Nephron (organoid): ENCODE results near the gene KIAA0825.
"Not testable (repeated sequence)": the region's sequence is repeated elsewhere in the genome, so short reads cannot be mapped to it uniquely, and the experiment has no call there.

ENCODE experiments used
- H3K27ac Mint-ChIP-seq, 3 experiments: 2 replicates each; pipeline ENCODE4 v1.8.0; 2020; ENCODE audit warnings: mixed read lengths in 3 of 3, mild to moderate bottlenecking in 2 of 3, moderate library complexity in 1 of 3
- H3K27me3 Mint-ChIP-seq: 2 replicates; pipeline ENCODE4 v1.8.0; 2021; ENCODE audit warnings: low read depth, mild to moderate bottlenecking, moderate library complexity, mixed read lengths
- H3K36me3 Mint-ChIP-seq: 2 replicates; pipeline ENCODE4 v1.8.0; 2020; ENCODE audit warnings: low read depth, mixed read lengths
- H3K4me1 Mint-ChIP-seq: 2 replicates; pipeline ENCODE4 v1.8.0; 2020; ENCODE audit warnings: mixed read lengths
- H3K4me3 Mint-ChIP-seq, 3 experiments: 2 replicates each; pipeline ENCODE4 v1.8.0; 2020; ENCODE audit warnings: mild to moderate bottlenecking in 3 of 3, mixed read lengths in 3 of 3, moderate library complexity in 2 of 3
- H3K9me3 Mint-ChIP-seq: 2 replicates; pipeline ENCODE4 v1.8.0; 2020; ENCODE audit warnings: mixed read lengths
- TF ChIP-seq, protein P1 (sequence below), 3 experiments: fragments of 200-600 bp; sonication (generic); IDR thresholded peaks; one replicate each; pipeline ENCODE4 v1.5.0; 2021; ENCODE audit warnings: antibody characterized with exemption in 3 of 3; ENCODE audit not compliant: unreplicated experiment in 3 of 3

The KIAA0825 gene

DNA sequence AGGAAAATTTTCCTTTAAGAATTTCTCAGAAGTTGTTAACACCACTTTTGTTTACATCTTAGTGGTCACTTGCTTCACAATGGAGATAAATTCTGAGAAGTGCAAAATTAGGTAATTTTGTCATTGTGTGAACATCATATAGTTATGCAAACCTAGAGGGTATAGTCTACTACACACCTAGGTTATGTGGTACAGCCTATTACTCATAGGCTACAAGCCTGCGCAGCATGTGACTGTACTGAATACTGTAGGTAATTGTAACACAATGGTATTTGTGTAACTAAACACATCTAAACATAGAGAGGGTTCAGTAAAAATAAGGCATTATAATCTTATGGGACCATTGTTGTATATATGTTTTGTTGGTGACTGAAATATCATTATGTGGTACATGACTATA is 488.3 kb downstream of the KIAA0825 start:
- H3K4me1 Mint-ChIP-seq = no peaks in the 10 kb centered on the region
- no peak overlapping the region for H3K4me3 Mint-ChIP-seq
- H3K36me3 Mint-ChIP-seq = no peaks in the 10 kb centered on the region
- TF ChIP-seq, protein P1, sequence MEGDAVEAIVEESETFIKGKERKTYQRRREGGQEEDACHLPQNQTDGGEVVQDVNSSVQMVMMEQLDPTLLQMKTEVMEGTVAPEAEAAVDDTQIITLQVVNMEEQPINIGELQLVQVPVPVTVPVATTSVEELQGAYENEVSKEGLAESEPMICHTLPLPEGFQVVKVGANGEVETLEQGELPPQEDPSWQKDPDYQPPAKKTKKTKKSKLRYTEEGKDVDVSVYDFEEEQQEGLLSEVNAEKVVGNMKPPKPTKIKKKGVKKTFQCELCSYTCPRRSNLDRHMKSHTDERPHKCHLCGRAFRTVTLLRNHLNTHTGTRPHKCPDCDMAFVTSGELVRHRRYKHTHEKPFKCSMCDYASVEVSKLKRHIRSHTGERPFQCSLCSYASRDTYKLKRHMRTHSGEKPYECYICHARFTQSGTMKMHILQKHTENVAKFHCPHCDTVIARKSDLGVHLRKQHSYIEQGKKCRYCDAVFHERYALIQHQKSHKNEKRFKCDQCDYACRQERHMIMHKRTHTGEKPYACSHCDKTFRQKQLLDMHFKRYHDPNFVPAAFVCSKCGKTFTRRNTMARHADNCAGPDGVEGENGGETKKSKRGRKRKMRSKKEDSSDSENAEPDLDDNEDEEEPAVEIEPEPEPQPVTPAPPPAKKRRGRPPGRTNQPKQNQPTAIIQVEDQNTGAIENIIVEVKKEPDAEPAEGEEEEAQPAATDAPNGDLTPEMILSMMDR (IDR thresholded peaks at IDR 0.05; ENCODE audit: unreplicated experiment in 3 of 3) = no peak
- no peaks in the 10 kb centered on the region for H3K27me3 Mint-ChIP-seq
- H3K9me3 Mint-ChIP-seq = peaks cover 21% of the 10 kb centered on the region
- no peak overlapping the region for H3K27ac Mint-ChIP-seq

DNA sequence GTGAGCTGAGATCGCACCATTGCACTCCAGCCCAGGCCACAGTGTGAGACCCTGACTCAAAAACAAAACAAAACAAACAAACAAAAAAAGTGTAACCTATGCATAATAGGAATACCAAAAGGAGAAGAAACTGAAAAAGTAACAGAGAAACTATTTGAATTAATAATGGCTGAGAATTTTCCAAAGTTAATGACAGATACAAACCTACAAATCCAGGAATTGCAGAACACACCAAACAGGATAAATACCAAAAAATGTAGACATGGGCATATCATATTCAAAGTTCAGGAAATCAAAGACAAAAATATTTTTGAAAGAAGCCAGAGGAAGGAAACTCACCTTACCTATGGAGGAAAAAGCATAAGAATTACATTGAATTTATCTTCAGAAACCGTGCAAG is 493.3 kb downstream of the KIAA0825 start:
- TF ChIP-seq, protein P1 (IDR thresholded peaks at IDR 0.05; ENCODE audit: unreplicated experiment in 3 of 3) = no peak
- H3K4me1 Mint-ChIP-seq = no peaks in the 10 kb centered on the region
- H3K9me3 Mint-ChIP-seq = peaks cover 18% of the 10 kb centered on the region
- H3K27ac Mint-ChIP-seq = no peak overlapping the region
- no peaks in the 10 kb centered on the region for H3K36me3 Mint-ChIP-seq
- H3K4me3 Mint-ChIP-seq = no peak overlapping the region
- H3K27me3 Mint-ChIP-seq = no peaks in the 10 kb centered on the region

DNA sequence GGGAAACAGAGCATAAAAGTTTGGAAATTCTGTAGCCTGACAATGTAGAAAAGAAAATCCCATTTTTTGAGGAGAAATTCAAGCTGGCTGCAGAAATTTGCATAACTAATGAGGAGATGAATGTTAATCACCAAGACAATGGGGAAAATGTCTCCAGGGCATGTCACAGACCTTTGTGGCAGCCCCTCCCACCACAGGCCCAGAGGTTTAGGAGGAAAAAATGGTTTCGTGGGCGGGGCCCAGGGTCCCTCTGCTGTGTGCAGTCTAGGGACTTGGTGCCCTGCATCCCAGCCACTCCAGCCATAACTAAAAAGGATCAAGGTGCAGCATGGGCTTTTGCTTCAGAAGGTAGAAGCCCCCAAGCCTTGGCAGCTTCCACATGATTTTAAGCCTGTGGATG is 502.1 kb downstream of the KIAA0825 start:
- H3K27ac Mint-ChIP-seq, H3K9me3 Mint-ChIP-seq, H3K27me3 Mint-ChIP-seq, H3K36me3 Mint-ChIP-seq, H3K4me3 Mint-ChIP-seq: not testable (repeated sequence)
- peaks cover 13% of the 10 kb centered on the region for H3K4me1 Mint-ChIP-seq

- TF ChIP-seq, protein P1 (IDR thresholded peaks at IDR 0.05; ENCODE audit: unreplicated experiment in 3 of 3) = no peak
- Mint-ChIP-seq H3K4me3 (peak overlapping the region in 1 of 3 experiments; percentile 98), H3K9me3 (peaks cover 7% of the 10 kb centered on the region), H3K4me1 (peaks cover 17% of the 10 kb centered on the region), H3K36me3 (peaks cover 7% of the 10 kb centered on the region), H3K27me3 (peaks cover 3% of the 10 kb centered on the region), H3K27ac (peak overlapping the region in 1 of 3 experiments; percentile 94)
Observed at GRCh38 chr5:94113087-94113486, 505.3 kb downstream of the KIAA0825 start.

GRCh38 chr5:94111209-94112004 is 507.0 kb downstream of the KIAA0825 start:
- Mint-ChIP-seq H3K4me3 (peak overlapping the region; percentile 93 to 98 (median 94)), H3K36me3 (peaks cover 19% of the 10 kb centered on the region), H3K27me3 (peaks cover 3% of the 10 kb centered on the region), H3K27ac (peak overlapping the region; percentile 94 to 97 (median 97)), H3K9me3 (peaks cover 17% of the 10 kb centered on the region), H3K4me1 (peaks cover 17% of the 10 kb centered on the region)
- TF ChIP-seq, protein P1 (IDR thresholded peaks at IDR 0.05; ENCODE audit: unreplicated experiment in 3 of 3) = peak in 2 of 3 experiments; percentile 10 to 22

DNA sequence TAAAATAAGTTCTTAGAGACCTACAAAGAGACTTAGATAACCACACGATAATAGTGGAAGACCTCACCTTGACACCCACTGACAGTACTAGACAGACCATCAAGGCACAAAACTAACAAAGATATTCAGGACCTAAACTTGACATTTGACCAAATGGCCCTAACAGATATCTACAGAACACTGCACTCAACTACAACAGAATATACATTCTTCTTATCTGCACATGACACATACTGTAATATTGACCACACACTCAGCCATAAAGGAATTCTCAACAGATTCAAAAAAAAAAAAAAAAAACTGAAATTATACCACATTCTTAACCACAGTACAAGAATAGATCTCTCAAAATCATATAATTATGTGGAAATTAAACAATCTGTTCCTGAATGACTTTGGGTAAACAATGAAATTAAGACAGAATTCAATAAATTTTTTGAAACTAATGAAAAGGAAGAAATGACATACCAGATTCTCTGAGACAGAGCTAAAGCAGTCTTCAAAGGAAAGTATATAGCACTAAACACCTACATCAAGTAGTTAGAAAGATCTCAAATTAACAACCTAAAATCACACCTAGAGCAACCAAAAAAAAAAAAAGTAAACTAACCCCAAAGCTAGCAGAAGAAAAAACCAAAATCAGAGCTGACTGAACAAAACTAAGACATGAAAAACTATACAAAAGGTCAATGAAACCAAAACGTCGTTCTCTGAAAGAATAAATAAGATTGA is 514.7 kb downstream of the KIAA0825 start:
- TF ChIP-seq, protein P1 (IDR thresholded peaks at IDR 0.05; ENCODE audit: unreplicated experiment in 3 of 3) = no peak
- Mint-ChIP-seq H3K9me3 (peaks cover 73% of the 10 kb centered on the region), H3K4me1 (no peaks in the 10 kb centered on the region), H3K27ac (no peak overlapping the region), H3K27me3 (no peaks in the 10 kb centered on the region), H3K4me3 (no peak overlapping the region), H3K36me3 (peaks cover 72% of the 10 kb centered on the region)
